RWPE2 (cell line): ENCODE results near the gene CARD14.
A peak's percentile ranks its signal among the peaks of the same experiment; 100 is the strongest.

Source experiments
- ATAC-seq: fragments of 200-7000 bp; cut with Tn5 transposase; 3 replicates; pipeline ENCODE4 v1.9.1; 2021; ENCODE audit warnings: low read depth
- DNase-seq: peaks from one replicate; pipeline ENCODE4 v3.0.0-alpha.2; 2020; ENCODE audit warnings: low spot score
- H3K27ac ChIP-seq: fragments of 450-650 bp; 2 replicates; pipeline ENCODE4 v1.5.1; 2017; ENCODE audit warnings: mild to moderate bottlenecking; ENCODE audit not compliant: poor library complexity, severe bottlenecking
- H3K27me3 ChIP-seq: fragments of 250-450 bp; sonication (Bioruptor Pico); 2 replicates; pipeline ENCODE4 v1.5.1; 2021; ENCODE audit warnings: mild to moderate bottlenecking, moderate library complexity; ENCODE audit not compliant: insufficient read depth, poor library complexity, severe bottlenecking
- H3K36me3 ChIP-seq: fragments of 250-450 bp; sonication (Bioruptor Pico); 2 replicates; pipeline ENCODE4 v1.5.1; 2020; ENCODE audit warnings: low read depth, mild to moderate bottlenecking, moderate library complexity
- H3K4me1 ChIP-seq: fragments of 250-450 bp; sonication (Bioruptor Pico); 2 replicates; pipeline ENCODE4 v1.5.1; 2021; ENCODE audit warnings: mild to moderate bottlenecking, moderate library complexity; ENCODE audit not compliant: insufficient read depth, poor library complexity, severe bottlenecking
- H3K4me3 ChIP-seq: fragments of 250-450 bp; sonication (Bioruptor Pico); 2 replicates; pipeline ENCODE4 v1.5.1; 2021; ENCODE audit warnings: mild to moderate bottlenecking, moderate library complexity; ENCODE audit not compliant: severe bottlenecking
- H3K9me3 ChIP-seq: fragments of 250-450 bp; sonication (Bioruptor Pico); 2 replicates; pipeline ENCODE4 v1.5.1; 2021; ENCODE audit warnings: mild to moderate bottlenecking, moderate library complexity; ENCODE audit not compliant: severe bottlenecking
- TF ChIP-seq, protein P1 (sequence below): fragments of 450-650 bp; IDR thresholded peaks from one replicate; pipeline ENCODE4 v1.5.1; 2017; ENCODE audit warnings: mild to moderate bottlenecking, moderate library complexity; ENCODE audit not compliant: poor library complexity, severe bottlenecking

Gene CARD14

GRCh38 chr17:80201446-80201845 lies 31.6 kb downstream of the CARD14 start:
- H3K27ac ChIP-seq, result no peak overlapping the region
- no peaks in the 10 kb centered on the region for H3K4me1 ChIP-seq
- H3K9me3 ChIP-seq, result no peaks in the 10 kb centered on the region
- ATAC-seq (no peak), DNase-seq (no peak)
- no peaks in the 10 kb centered on the region for H3K36me3 ChIP-seq
- H3K4me3 ChIP-seq, result no peak overlapping the region
- H3K27me3 ChIP-seq, result no peaks in the 10 kb centered on the region
- TF ChIP-seq, protein P1, sequence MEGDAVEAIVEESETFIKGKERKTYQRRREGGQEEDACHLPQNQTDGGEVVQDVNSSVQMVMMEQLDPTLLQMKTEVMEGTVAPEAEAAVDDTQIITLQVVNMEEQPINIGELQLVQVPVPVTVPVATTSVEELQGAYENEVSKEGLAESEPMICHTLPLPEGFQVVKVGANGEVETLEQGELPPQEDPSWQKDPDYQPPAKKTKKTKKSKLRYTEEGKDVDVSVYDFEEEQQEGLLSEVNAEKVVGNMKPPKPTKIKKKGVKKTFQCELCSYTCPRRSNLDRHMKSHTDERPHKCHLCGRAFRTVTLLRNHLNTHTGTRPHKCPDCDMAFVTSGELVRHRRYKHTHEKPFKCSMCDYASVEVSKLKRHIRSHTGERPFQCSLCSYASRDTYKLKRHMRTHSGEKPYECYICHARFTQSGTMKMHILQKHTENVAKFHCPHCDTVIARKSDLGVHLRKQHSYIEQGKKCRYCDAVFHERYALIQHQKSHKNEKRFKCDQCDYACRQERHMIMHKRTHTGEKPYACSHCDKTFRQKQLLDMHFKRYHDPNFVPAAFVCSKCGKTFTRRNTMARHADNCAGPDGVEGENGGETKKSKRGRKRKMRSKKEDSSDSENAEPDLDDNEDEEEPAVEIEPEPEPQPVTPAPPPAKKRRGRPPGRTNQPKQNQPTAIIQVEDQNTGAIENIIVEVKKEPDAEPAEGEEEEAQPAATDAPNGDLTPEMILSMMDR, result no peak

- no peak for ATAC-seq
- no peaks in the 10 kb centered on the region for H3K9me3 ChIP-seq
- H3K27me3 ChIP-seq, result no peaks in the 10 kb centered on the region
- DNase-seq, result peak; percentile 61
- H3K36me3 ChIP-seq, result no peaks in the 10 kb centered on the region
- no peak overlapping the region for H3K27ac ChIP-seq
- TF ChIP-seq, protein P1, result no peak
- no peak overlapping the region for H3K4me3 ChIP-seq
- H3K4me1 ChIP-seq, result no peaks in the 10 kb centered on the region
Observed at GRCh38 chr17:80202197-80202596, 32.4 kb downstream of the CARD14 start.

- no peaks in the 10 kb centered on the region for H3K27me3 ChIP-seq
- H3K36me3 ChIP-seq, result no peaks in the 10 kb centered on the region
- ATAC-seq, result peak; percentile 37
- H3K9me3 ChIP-seq, result no peaks in the 10 kb centered on the region
- no peak overlapping the region for H3K4me3 ChIP-seq
- H3K27ac ChIP-seq, result no peak overlapping the region
- no peaks in the 10 kb centered on the region for H3K4me1 ChIP-seq
- TF ChIP-seq, protein P1, result no peak
- DNase-seq, result peak; percentile 59
Observed at GRCh38 chr17:80203471-80203963, 33.7 kb downstream of the CARD14 start.

- DNase-seq (peak; percentile 50), ATAC-seq (no peak)
- H3K27ac ChIP-seq, result no peak overlapping the region
- no peaks in the 10 kb centered on the region for H3K4me1 ChIP-seq
- no peaks in the 10 kb centered on the region for H3K36me3 ChIP-seq
- H3K4me3 ChIP-seq, result no peak overlapping the region
- H3K9me3 ChIP-seq, result no peaks in the 10 kb centered on the region
- no peaks in the 10 kb centered on the region for H3K27me3 ChIP-seq
- TF ChIP-seq, protein P1, result no peak
Observed at GRCh38 chr17:80204626-80205468, 35.0 kb downstream of the CARD14 start.

DNA sequence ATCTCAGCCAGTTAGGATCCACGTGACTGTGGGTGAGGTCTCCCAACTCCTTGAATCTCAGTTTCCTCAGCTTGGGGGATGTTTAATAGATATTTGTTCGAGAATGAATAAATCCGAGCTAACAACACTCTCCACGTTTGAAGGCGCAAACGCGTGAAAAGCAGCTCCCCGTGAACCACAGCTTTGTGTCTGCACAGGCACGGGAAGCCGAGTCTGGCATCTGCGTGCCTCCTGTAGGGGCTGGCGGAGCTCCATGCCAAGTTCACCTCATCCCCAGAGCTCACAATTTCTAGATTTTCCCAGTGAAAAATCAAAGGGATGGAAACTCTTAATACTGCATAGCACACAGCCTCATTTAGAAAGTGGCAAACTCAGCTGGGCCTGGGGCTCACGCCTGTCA lies 36.0 kb downstream of the CARD14 start:
- H3K27me3 ChIP-seq, result no peaks in the 10 kb centered on the region
- TF ChIP-seq, protein P1, result no peak
- H3K4me3 ChIP-seq, result no peak overlapping the region
- DNase-seq, result peak; percentile 58
- no peaks in the 10 kb centered on the region for H3K36me3 ChIP-seq
- H3K4me1 ChIP-seq, result no peaks in the 10 kb centered on the region
- no peaks in the 10 kb centered on the region for H3K9me3 ChIP-seq
- ATAC-seq, result no peak
- no peak overlapping the region for H3K27ac ChIP-seq
